PC-9 (cell line): ENCODE measurements around the gene TNP1. TPM values are rescaled to one million over a fixed set of nuclear protein-coding genes. Genes with fewer than 3 reads are reported as not detected.

Experiments
- BruUV-seq: library from RNA; stranded (reverse); fragments of 400-500 nt; replicated peaks from 2 replicates; lab custom pipeline; 2021; lab: Mats Ljungman, UMichigan
- CTCF ChIA-PET: fragments of 300-600 bp; sonication (Branson Sonifier 250); formaldehyde crosslinking; loops from one replicate; lab custom pipeline; 2022; ENCODE audit warnings: antibody characterized with exemption; lab: Charles Lee
- POLR2A ChIA-PET: fragments of 300-600 bp; sonication (Branson Sonifier 250); formaldehyde crosslinking; loops from one replicate; lab custom pipeline; 2022; ENCODE audit warnings: antibody characterized with exemption; ENCODE audit not compliant: unreplicated experiment; lab: Charles Lee
- DNase-seq, 2 experiments: peaks; one replicate each; pipeline versions ENCODE4 v3.0.0 to v3.0.0-alpha.2; 2015 to 2022; ENCODE audit warnings: mixed read lengths in 1 of 2
- H2AFZ ChIP-seq: fragments of 200-600 bp; sonication (generic); 2 replicates; pipeline ENCODE4 v1.8.1; 2017; ENCODE audit warnings: antibody characterized with exemption
- H3F3A ChIP-seq: fragments of 200-600 bp; sonication (generic); 2 replicates; pipeline ENCODE4 v1.8.1; 2017; ENCODE audit warnings: antibody characterized with exemption, mild to moderate bottlenecking, low read depth; ENCODE audit not compliant: insufficient read depth
- H3K27ac ChIP-seq: fragments of 200-600 bp; sonication (generic); 2 replicates; pipeline ENCODE4 v1.6.1; 2016; ENCODE audit warnings: mixed run types
- H3K27me3 ChIP-seq: fragments of 200-600 bp; sonication (generic); 2 replicates; pipeline ENCODE4 v1.6.1; 2016; ENCODE audit warnings: low read depth, mixed run types; ENCODE audit not compliant: insufficient read depth
- H3K36me3 ChIP-seq: fragments of 200-600 bp; sonication (generic); 2 replicates; pipeline ENCODE4 v1.6.1; 2016; ENCODE audit warnings: low read depth, mixed run types
- H3K4me1 ChIP-seq: fragments of 200-600 bp; sonication (generic); replicated peaks from 2 replicates; pipeline ENCODE4 v1.6.1; 2016; ENCODE audit warnings: mixed run types; ENCODE audit not compliant: insufficient read depth
- H3K4me2 ChIP-seq: fragments of 200-600 bp; sonication (generic); 2 replicates; pipeline ENCODE4 v1.6.1; 2017; ENCODE audit warnings: mixed run types
- H3K4me3 ChIP-seq: fragments of 200-600 bp; sonication (generic); 2 replicates; pipeline ENCODE4 v1.6.1; 2016; ENCODE audit warnings: mixed run types
- H3K79me2 ChIP-seq: fragments of 200-600 bp; sonication (generic); 2 replicates; pipeline ENCODE4 v1.6.1; 2017; ENCODE audit warnings: low read depth, mixed run types
- H3K9me2 ChIP-seq: fragments of 200-600 bp; sonication (generic); 2 replicates; pipeline ENCODE4 v1.8.1; 2017; ENCODE audit warnings: mild to moderate bottlenecking; ENCODE audit not compliant: insufficient read depth
- H3K9me3 ChIP-seq: fragments of 200-600 bp; sonication (generic); 2 replicates; pipeline ENCODE4 v1.8.1; 2016; ENCODE audit warnings: low read depth; ENCODE audit not compliant: insufficient read depth
- H4K20me1 ChIP-seq: fragments of 200-600 bp; sonication (generic); 2 replicates; pipeline ENCODE4 v1.8.1; 2017; ENCODE audit not compliant: insufficient read depth
- EZH2 ChIP-seq: fragments of 200-600 bp; sonication (generic); IDR thresholded peaks from 2 replicates; pipeline ENCODE4 v1.8.0; 2017; ENCODE audit warnings: antibody characterized with exemption, low read depth
- intact Hi-C: fragments of 100-400 bp; cut with micrococcal nuclease; formaldehyde crosslinking; loops from one replicate; pipeline ENCODE4 v1.10.0; 2022; ENCODE audit not compliant: unreplicated experiment
- total RNA-seq: library from RNA; stranded (reverse); gene quantifications from 2 replicates; pipeline ENCODE4 v1.2.3, GENCODE V29; 2021
- TF ChIP-seq, protein P1 (sequence below): fragments of 200-600 bp; sonication (generic); conservative IDR thresholded peaks from 2 replicates; pipeline ENCODE4 v1.6.1; 2017; ENCODE audit warnings: mixed run types, antibody characterized with exemption, mild to moderate bottlenecking, moderate library complexity

TNP1 gene
- total RNA-seq, 1 experiment from 2014 or later = not detected

DNA sequence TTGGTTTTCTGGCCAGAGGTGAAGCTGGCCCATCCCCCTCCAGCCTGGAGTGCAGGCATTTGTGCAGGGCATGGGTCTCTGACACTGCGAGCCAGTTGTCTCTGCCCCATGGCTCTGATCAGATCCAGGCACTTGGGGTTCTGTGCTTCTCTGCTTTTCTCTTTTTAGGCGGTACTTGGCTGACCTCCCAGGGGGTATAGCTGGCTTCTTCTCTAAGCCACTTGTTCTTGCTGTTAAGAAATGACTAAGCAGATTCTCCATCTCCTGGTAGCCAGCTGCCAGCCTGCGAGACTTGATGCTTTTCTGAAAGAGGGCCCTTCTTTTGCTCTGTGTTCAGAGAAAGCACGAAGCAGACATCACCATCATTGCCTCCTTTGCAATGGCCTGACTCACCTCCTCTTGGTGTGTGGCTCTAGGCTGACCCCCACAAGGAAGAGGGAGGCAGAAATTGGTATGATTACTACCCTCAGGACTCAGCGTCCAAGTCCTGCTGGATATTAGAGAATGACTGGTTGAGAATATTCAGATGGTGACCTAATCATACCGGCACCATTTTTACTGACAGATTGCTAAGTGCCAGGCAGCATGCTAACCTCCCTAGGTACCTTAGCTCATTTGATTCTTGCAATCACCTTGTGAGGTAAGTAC, 32.7 kb downstream of the TNP1 start:
- intact Hi-C loops = no loop called here
- ChIA-PET POLR2A (no interaction called here), CTCF (no interaction called here)
- Histone ChIP-seq H3K79me2 (no peaks in the 10 kb centered on the region), H3F3A (no peaks in the 10 kb centered on the region), H3K4me2 (no peak overlapping the region), H3K27ac (no peak overlapping the region), H4K20me1 (no peaks in the 10 kb centered on the region), H2AFZ (no peak overlapping the region), H3K4me3 (no peak overlapping the region), H3K9me2 (no peaks in the 10 kb centered on the region), H3K9me3 (no peaks in the 10 kb centered on the region), H3K4me1 (no peaks in the 10 kb centered on the region), H3K36me3 (no peaks in the 10 kb centered on the region), H3K27me3 (no peaks in the 10 kb centered on the region)
- no peak for DNase-seq
- BruUV-seq = no TSS peak
- TF ChIP-seq, protein P1, sequence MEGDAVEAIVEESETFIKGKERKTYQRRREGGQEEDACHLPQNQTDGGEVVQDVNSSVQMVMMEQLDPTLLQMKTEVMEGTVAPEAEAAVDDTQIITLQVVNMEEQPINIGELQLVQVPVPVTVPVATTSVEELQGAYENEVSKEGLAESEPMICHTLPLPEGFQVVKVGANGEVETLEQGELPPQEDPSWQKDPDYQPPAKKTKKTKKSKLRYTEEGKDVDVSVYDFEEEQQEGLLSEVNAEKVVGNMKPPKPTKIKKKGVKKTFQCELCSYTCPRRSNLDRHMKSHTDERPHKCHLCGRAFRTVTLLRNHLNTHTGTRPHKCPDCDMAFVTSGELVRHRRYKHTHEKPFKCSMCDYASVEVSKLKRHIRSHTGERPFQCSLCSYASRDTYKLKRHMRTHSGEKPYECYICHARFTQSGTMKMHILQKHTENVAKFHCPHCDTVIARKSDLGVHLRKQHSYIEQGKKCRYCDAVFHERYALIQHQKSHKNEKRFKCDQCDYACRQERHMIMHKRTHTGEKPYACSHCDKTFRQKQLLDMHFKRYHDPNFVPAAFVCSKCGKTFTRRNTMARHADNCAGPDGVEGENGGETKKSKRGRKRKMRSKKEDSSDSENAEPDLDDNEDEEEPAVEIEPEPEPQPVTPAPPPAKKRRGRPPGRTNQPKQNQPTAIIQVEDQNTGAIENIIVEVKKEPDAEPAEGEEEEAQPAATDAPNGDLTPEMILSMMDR = no peak
- TF ChIP-seq EZH2 = no peak

DNA sequence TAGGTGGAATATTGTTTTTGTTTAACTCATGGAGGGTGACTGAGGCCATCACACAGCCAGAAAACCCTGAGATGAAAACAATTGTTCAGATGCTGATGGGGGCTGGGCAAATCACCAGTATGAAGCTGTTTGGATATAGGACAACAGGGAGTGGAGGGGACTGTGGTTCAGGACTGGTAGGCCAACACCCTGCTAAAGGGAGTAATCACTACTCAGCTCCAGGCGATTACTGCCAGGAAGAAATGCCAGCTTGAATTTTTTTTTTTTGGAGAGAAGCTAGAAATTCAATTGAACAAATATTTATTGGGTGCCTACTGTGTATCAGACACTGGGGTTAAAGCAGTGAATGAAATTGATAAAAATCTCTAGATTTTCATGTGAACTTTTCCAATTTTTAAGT, 37.4 kb downstream of the TNP1 start:
- H4K20me1 ChIP-seq = no peaks in the 10 kb centered on the region
- no peaks in the 10 kb centered on the region for H3K4me1 ChIP-seq
- H3K9me2 ChIP-seq = no peaks in the 10 kb centered on the region
- no peak overlapping the region for H3K27ac ChIP-seq
- POLR2A ChIA-PET = no interaction called here
- intact Hi-C loops = no loop called here
- H3K79me2 ChIP-seq = no peaks in the 10 kb centered on the region
- no peaks in the 10 kb centered on the region for H3F3A ChIP-seq
- TF ChIP-seq, protein P1 = no peak
- no peak for TF ChIP-seq EZH2
- no peaks in the 10 kb centered on the region for H3K27me3 ChIP-seq
- no peak for DNase-seq
- no peak overlapping the region for H2AFZ ChIP-seq
- H3K9me3 ChIP-seq = no peaks in the 10 kb centered on the region
- no peaks in the 10 kb centered on the region for H3K36me3 ChIP-seq
- H3K4me2 ChIP-seq = no peak overlapping the region
- no peak overlapping the region for H3K4me3 ChIP-seq
- CTCF ChIA-PET = no interaction called here
- no TSS peak for BruUV-seq

DNA sequence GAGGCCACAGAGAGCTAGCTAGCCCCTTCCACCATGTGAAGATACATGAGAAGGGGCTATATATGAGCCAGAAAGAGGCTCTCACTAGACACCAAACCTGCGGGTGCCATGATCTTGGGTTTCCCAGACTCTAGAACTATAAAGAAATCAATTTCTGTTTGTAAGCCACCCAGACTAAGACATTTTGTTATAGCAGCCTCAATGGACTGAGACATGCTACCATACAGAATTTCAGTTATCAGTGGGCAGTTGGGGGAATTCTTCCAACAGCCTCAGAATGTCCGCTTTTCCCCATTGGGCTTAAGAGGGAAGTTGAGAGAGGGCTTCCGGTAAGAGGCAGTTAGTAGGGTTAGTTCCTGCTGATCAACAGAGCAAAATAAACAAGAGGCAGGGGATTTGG, 39.2 kb downstream of the TNP1 start:
- Histone ChIP-seq H3F3A (no peaks in the 10 kb centered on the region), H3K4me1 (no peaks in the 10 kb centered on the region), H3K27ac (no peak overlapping the region), H3K4me3 (no peak overlapping the region), H3K9me3 (no peaks in the 10 kb centered on the region), H3K79me2 (no peaks in the 10 kb centered on the region), H3K9me2 (no peaks in the 10 kb centered on the region), H4K20me1 (no peaks in the 10 kb centered on the region), H3K36me3 (no peaks in the 10 kb centered on the region), H3K4me2 (no peak overlapping the region), H3K27me3 (0 out of 2 replicates have a peak, but pooled peaks cover 7% of the 10 kb centered on the region), H2AFZ (no peak overlapping the region)
- ChIA-PET CTCF (no interaction called here), POLR2A (no interaction called here)
- BruUV-seq = no TSS peak
- TF ChIP-seq EZH2 = no peak
- TF ChIP-seq, protein P1 = no peak
- intact Hi-C loops = no loop called here
- no peak for DNase-seq
